Frontal cortex (tissue), 4 donors: ENCODE measurements around the gene SH2D3C. TPM values are rescaled to one million over a fixed set of nuclear protein-coding genes. Genes with fewer than 3 reads are reported as not detected.
"Not testable (repeated sequence)": the region's sequence is repeated elsewhere in the genome, so short reads cannot be mapped to it uniquely, and the experiment has no call there.

ENCODE experiments used
- DNase-seq, 2 donors: peaks; one replicate each; pipeline ENCODE4 v3.0.0; 2012; ENCODE audit warnings: low spot score in 2 of 2
- FAIRE-seq: peaks from 2 replicates; lab custom pipeline; 2012; peaks lifted over from hg19 to GRCh38; lab: Jason Lieb, UNC
- total RNA-seq: library from RNA; depleted of rRNA; stranded (reverse); fragments of >200 nt; gene quantifications from one replicate; pipeline ENCODE4 v1.2.3, GENCODE V29; 2014
- donor health status: control.
- donor health status: control.
- donor health status: control.

SH2D3C gene
- total RNA-seq, 1 donor from 2014 or later: 6.1 TPM

DNA sequence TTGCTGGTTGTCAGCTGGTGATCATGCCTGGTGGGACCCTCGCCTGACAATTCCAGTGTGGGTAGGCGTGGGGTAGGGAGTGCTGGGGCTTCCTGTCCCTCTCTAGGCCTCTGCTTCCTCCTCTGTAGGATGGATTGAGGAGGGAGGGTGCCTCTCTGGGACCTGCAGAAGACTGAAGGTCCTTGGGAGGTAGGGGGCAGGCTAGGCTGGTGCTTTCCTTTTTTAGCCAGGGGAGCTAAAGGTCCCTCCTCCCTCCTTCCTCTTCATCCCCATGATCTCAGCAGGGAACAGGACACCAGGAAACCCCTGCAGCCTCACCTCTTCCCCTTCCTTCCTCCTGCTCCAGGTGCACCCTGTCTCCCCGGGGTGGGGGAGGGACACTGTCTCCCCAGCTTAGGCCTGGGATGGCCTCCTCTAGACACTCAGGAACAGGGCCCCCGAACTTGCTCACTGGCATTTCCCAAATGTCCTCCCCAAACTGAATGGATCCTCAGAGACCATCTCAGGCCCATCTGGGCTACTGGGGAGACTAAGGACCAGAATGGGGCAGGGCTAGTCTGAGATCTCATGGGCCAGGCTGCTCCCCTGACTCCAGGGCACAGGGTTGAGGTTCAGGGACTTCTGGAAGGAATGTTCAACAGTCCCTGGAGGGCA, 8.4 kb downstream of the SH2D3C start:
- DNase-seq: no peak
- FAIRE-seq: no peak

DNA sequence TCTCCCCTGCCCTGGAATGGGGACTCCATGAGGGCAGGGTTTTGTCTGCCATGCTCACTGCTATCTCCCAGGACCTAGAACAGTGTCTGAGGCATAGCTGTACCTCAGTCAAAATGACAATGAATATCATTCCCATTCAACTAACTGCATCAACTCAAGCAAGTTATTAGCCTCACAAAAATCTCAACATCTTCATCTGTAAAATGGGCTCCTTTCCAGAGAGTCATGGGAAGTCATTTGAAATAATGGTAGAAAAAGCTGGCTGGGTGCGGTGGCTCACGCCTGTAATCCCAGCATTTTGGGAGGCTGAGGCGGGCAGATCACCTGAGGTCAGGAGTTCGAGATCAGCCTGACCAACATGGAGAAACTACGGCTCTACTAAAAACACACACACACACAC, 9.4 kb downstream of the SH2D3C start:
- FAIRE-seq (no peak), DNase-seq (no peak)

DNA sequence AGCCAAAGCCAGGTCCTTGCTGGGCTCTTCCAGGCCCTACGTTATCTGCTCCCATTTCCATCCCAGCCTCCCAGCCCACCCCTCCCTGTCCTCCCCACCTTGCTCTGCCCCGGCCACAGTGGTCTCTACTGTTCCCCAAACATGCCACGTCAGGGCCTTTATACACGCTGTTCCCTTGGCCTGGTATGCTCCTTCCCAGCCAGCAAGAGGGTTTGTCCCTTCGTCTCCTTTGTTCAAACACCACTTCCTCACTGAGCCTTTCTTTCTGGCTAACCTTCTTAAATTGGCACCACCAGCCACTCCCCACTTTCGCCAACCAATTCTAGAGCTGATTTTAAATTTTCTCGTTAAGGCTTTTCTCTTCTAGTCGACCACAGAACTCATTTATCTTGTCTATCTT, 9.8 kb downstream of the SH2D3C start:
- no peak for FAIRE-seq
- no peak for DNase-seq

DNA sequence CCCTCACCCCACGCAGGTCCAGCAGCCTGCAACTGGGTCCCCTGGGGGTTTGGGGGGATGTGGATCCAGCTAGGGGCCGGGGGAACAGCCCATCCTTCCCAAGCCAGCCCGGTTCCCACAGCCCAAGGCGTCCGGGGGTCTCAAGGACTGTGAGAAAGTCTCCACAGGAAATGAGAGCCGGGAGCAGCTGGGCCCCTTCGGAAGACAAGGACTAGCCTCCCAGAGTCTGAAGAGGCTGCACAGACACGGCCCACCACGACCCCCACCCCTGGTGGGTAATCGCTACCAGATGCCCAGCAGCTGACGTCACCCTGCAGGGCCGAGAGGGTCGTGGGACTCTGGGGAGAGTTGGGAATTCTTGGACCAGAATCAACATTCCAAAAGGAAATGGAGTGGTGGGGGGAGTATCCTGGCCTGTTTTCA, 10.5 kb downstream of the SH2D3C start:
- DNase-seq (no peak), FAIRE-seq (no peak)

DNA sequence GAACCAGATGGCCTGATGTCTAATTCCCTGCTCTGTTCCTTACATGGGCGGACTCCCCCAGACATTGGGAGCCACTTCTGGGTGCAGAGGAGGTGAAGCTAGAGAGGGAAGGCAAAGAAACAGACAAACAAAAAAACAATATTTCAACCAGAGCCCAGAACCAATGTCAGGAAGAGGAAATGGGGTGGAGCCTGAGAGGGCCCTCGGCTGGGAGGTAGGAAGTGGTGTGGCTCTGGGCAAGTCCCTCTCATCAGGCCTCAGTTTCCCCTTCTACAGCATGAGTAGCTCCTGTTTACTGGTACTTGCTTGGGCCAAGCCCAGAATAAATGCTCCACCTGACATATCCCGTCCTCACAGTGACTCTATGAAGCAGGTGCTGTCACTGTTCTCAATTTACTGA, 11.1 kb downstream of the SH2D3C start:
- FAIRE-seq: no peak
- no peak for DNase-seq

DNA sequence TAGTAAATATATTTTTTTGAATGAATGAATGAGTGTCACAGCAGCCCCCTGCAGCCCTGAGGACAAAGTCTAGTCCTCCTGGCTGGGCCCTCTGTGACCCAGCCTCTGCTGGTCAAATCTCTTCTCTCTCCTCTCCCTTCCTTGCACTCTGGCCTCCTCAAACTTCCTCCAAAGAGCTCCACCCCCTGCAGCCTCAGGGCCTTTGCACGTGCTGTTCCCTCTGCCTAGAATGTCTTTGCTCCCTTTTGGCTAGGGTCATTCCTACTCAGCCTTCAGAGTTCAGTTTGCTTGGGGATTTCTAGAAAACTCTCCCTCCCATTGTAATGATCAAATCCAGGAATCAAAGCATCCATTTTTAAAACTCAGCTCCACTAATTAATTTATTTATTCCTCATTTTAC, 13.0 kb downstream of the SH2D3C start:
- DNase-seq (no peak), FAIRE-seq (no peak)

DNA sequence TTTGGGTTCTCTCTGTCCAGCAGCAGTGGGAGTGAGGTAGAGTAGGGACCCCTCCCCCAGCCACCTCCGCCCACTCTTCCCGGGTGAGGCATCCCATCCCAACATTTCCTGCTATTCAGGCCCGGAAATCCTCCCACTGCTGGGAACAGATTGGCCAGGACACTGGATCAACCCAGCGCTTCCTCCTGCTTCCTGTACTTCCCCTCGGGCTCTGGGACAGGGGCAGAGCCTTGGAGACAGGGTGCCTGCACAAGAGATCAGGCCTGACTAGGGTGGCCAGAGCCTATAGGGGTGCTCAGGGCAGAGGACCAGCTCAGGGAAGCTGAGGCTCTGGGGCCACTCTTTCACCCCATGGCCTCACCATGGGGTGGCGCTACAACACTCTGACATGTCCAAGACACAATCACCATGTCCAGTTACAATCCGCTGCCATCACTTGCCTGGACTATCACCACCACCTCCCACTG, 14.5 kb downstream of the SH2D3C start:
- FAIRE-seq (no peak), DNase-seq (peak in 1 of 2 donors; percentile 42)

DNA sequence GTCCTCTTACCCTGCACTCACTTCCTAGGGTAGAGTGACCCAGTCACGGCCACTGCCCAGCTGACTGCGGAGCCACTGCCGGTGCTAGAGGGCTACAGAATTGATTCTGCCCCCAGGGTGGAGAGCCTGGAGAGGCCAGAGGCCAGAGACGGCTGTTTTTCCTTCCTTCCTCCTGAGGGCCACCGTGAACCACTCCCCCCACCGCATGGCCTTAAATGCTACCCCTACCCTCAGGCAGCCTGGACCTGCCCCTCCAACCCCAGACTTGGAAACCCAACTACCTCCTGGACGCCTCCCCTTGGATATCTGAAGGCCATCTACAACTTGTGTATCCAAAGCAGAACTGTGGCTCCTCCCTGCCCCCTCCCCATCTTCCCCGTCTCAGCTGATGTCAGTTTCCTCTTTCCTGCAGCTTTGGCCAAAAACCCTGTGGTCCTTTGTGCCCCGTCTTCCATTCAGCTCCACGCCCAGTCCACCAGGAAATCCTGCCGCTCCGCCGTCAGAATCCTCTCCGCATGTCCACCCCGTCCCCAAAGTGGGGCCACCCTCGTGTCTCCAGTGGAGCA, 16.3 kb downstream of the SH2D3C start:
- DNase-seq (peak in 1 of 2 donors; percentile 48), FAIRE-seq (no peak)

DNA sequence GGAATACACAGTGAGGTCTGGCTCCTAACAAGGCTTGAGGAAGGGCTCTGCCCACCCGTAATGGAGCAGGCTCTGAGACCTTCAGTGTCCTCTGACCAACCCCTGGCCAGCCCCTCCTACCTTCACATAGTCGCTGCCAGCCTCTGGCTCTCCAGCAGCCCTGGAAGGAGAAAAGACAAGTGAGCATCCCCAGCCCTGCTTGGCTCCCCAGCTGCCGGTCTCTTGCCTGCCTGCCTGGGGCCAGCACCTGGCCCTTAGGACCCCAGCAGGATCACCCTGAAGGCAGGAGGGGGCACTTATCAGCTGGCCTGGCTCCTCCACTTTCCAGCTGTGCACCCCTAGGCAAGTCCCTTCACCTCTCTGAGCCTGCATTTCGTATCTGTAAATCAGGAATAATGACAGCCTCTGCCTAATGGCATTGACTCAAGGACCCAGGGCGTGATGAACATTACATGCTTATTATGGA, 16.9 kb downstream of the SH2D3C start:
- FAIRE-seq (no peak), DNase-seq (no peak)

DNA sequence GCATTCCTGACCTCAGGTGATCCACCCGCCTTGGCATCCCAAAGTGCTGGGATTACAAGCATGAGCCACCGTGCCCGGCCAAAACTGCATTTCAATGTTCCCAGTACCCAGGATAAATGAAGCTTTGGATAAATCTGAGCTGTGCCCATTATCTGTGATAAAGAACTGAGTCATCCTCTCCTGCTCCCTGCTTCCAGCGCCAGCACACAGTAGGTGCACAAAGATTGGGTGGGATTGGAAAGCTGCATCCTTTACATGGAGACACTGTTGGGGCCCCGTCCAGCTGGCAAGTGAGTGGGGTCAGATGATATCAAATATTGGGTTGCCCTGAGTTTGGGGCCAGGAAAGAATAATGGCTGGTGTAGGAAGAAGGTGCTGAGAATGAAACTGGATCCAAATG, 17.4 kb downstream of the SH2D3C start:
- no peak for FAIRE-seq
- no peak for DNase-seq

DNA sequence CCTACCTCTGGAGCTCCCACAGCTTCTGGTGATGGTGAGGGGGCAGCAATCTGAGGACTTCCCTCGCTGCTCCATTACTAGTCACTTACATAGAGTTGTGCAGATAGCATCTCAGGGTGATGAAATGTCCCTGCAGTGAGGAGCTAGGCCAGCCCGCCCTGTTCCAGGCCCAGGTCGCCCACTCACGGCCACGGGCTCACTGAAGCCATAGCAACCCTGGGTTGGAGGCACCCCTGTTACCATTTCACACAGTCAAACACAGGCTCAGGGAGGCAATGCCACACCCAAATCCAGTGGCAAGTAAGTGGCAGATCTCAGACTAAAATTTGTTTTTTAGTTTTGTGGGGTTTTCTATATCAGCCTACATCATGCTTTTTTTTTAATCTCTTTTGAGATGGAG, 19.6 kb downstream of the SH2D3C start:
- FAIRE-seq (no peak), DNase-seq (no peak)

DNA sequence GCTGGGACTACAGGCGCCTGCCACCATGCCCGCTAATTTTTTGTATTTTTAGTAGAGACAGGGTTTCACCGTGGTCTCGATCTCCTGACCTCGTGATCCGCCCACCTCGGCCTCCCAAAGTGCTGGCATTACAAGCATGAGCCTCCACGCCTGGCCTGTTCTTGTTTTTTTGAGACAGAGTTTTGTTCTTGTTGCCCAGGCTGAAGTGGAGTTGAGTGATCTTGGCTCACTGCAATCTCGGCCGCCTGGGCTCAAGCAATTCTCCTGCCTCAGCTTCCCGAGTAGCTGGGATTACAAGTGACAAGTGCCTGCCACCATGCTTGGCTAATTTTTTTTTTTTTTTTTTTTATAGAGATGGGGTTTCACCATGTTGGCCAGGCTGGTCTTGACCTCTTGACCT, 21.7 kb downstream of the SH2D3C start:
- FAIRE-seq, DNase-seq: not testable (repeated sequence)

DNA sequence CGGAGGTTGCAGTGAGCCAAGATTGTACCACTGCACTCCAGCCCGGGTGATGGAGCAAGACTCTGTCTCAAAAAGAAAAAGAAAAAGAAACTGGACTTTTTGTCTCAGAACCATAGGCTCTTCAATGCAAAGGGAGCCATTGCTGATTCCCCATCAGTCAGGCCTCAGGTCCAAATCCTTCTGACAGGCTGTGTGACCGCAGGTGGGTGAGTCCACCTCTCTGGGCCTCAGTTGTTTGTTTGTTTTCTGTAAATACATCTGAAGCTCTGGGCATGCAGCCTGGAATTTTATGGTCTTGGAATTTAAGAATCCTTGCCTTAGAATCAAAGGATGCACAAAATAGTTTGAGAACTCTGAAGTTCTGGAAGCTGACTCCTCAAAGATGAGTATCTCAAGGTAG, 22.2 kb downstream of the SH2D3C start:
- DNase-seq (no peak), FAIRE-seq (no peak)

DNA sequence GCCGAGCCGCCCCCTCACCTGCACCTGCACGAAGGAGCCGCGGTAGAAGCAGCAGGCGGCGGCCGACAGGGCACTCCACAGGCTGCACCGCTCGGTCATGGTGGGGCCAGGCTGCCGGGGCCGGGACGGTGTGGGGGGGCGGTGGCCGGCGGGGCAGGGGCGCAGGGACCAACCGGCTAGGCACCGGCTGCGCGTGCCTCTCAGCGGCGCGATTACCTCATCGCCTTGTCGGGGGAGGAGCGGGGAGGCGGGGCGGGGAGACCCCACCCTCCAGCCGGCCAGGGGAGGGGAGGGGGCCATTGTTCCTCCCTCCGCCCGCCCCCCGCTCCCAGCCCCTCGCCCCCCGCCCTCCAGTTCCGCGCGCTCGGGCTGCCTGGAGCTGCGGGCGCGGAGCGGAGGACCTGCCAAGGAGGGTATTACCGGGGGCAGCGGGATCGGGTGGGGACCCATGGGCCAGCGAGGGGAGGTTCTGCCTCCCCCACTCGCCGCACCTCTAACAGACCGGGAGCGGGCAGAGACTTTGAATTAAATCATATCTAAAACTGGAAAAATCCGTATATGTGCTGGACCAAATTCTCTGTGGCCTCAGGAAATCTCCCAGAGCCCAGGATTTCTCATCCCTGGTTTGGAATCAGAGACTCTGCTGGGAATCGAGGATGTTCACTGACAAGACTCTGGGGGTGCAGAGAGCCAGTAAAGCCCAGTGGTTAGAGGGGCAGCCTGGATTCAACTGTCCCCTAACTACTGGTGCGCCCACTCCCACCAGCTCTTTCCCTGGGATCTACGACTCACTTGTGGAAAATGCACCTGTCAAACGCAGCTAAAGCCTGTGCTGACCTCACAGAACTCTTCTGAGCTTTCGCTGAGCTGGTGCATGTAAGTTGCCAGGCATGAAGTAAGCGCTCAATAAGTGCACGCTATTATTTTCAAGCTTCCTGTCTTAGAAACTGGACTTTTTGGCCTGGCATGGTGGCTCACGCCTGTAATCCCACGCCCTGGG, 23.1 kb downstream of the SH2D3C start:
- peak; percentile 60 to 73 for DNase-seq
- no peak for FAIRE-seq

DNA sequence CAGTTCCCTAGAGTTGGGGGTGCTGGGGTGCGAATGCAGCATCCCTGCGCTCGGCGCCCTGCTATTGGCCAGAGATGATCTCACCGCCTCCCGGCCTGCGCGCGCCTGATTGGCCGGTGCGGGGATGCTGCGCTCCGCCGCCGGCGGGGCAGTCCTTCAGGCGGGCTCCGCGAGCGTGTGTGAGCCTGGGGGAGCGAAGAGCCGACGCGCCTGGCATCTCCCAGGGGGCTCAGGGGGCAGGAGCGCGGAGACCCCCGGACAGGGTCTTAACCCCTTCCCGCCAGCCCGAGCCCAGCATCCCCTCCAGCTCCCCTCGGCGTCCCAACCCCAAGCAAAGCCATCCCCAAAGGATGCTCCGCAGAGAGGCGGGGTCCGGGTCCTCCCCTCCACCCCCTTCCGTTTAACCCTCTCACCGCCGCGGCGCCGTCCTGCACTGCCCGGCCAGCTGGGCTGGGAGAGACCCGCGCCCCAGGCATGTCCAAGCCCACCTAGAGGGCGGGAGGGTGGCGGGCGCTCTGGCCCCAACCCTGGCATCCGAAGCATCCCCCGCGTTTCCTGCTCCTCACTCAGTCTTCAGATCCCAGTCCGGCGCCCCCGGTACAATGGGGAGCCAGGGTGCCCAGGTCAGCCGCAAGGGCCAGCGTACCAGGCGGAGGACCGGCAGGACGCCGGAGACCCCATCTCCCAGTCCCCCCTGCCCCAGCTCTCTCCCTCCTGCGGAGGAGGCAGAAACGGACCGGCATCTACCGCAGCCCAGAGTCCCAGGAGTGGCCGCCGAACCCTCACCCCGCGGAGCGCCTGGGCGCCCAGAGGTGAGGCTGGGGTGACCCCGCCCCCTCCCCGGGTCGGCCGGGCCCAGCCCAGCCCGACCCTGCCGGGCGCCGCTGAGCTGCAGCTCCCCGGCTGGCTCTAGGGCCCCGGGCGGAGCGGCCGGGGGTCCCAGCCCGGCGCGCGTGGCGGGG, 24.1 kb downstream of the SH2D3C start:
- FAIRE-seq (no peak), DNase-seq (peak; percentile 61 to 81)

DNA sequence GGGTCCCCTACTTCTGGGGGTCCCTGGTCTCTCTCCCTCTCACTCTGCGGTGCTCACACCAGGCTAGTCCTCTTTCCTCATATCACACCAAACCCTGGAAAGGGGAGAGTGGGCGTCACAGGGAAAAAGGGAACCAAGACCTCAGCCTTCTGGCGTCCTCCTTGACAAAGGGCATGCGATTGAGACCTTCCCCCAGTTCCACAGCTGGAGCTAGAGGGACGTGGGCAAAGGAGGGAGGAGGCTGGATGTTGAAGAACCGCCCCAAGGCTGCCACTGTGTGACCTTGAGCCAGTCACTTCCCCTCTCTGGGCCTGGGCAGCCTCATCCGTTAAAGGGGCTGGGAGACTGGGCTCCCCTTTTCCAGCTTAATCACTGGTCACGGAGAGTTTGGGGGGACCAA, 24.8 kb downstream of the SH2D3C start:
- FAIRE-seq (no peak), DNase-seq (no peak)

DNA sequence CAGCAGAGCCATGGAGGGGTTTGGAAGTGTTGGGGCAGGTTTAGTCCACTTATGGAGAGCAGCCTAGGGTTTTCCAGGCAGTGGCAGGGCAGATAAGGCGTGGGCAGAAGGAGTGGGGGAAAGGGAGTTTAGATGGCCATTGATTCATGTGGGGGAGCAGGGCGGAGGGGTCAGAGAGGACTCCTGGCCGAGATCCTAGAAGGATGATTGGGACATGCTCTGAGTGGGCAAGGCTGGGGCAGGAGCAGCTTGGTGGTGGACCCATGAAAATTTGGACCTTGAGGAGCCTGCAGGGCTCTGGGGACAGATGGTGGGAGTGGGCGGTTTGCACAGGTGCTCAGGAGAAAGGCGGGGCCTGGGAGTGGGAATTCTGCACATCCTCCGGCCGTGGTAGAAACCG, 25.3 kb downstream of the SH2D3C start:
- DNase-seq (peak in 1 of 2 donors; percentile 47), FAIRE-seq (no peak)

DNA sequence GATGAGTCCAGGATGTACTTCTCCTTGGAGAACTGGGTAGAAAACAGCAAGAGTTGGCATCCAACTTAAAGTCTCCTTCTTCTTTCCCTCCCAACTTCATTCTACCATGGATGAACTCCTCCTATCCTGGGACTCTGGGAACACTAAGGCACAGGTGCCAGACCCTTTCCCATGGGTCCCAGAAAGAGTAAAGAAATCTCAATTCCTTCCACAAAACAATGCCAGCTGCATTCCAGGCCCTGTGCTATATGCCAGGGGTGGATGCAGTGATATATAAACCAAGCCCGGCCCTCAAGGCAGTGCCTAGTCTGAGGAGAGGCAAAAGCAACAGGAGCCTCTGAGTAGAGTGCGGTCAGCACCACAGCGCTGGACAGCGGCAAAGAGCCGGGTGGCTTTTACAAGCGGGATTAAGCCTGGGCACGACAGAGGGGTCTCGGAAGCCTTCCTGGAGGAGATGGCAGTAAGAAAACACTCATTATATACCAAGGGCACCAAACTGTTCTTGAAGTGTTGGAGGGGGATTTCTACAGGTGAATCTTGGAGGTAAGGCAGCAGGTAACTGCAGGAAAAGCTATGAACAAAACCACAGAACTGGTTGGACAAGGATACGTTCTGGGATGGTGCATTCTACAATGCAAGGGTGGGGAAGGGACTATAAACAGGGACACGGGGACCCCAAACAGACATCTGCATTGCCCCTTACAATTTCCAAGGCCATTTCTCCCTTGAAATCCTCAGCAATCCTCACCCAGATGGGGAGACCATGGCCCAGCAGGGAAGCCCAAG, 27.0 kb downstream of the SH2D3C start:
- no peak for FAIRE-seq
- DNase-seq: no peak
